ENCODE results near the gene ANKRD16. TPM values are rescaled to one million over a fixed set of nuclear protein-coding genes. Genes with fewer than 3 reads are reported as not detected.

The ANKRD16 gene
- total and polyA plus RNA-seq, 2 of the 13 experiments (the other 11 are each of a cell fraction or from before 2014, with no cell fraction given): 8.0 to 11.4 TPM

GRCh38 chr10:5856701-5857004 is 33.0 kb downstream of the ANKRD16 start (continued):
- TF ChIP-seq ZNF609 (CRISPR knock-in tag; IDR thresholded peaks at IDR 0.05; ENCODE audit: borderline replicate concordance): 0 out of 2 replicates have a peak, but pooled peaks have one; percentile 21
- TF ChIP-seq ZNF251 (CRISPR knock-in tag; IDR thresholded peaks at IDR 0.05): 0 out of 2 replicates have a peak, but pooled peaks have one; percentile 54
- 0 out of 2 replicates have a peak, but pooled peaks have one; percentile 36 for TF ChIP-seq ZNF230 (CRISPR knock-in tag; IDR thresholded peaks at IDR 0.05)
- TF ChIP-seq NR2C2 (CRISPR knock-in tag; IDR thresholded peaks at IDR 0.05; ENCODE audit: borderline replicate concordance): 0 out of 2 replicates have a peak, but pooled peaks have one; percentile 43

GRCh38 chr10:5855979-5856700 is 33.6 kb downstream of the ANKRD16 start:
- POLR2A ChIA-PET: interaction anchor here (1.6 kb wide), 1 partner anchor 34 kb away, joined by 4 read pairs; the partner anchor contains the start of genes ANKRD16 and FBH1
- in situ Hi-C loops (cut with HindIII; ENCODE audit: extremely low pct_ligation_motif_present, low pct_unique_long_range_greater_than_20kb): no loop called here
- FAIRE-seq: no peak
- TF ChIP-seq ZNF652 (CRISPR knock-in tag; IDR thresholded peaks at IDR 0.05; ENCODE audit: borderline replicate concordance, low read depth): peak; percentile 88
- TF ChIP-seq ZNF687 (CRISPR knock-in tag; IDR thresholded peaks at IDR 0.05): peak; percentile 50; the same call in 1 of the 2 replicates
- TF ChIP-seq MTA1 (CRISPR knock-in tag; IDR thresholded peaks at IDR 0.05; ENCODE audit: borderline replicate concordance): peak; percentile 67; the same call in 1 of the 2 replicates
- no peak for TF ChIP-seq SOX13 (IDR thresholded peaks at IDR 0.05)
- TF ChIP-seq SOX13 (CRISPR knock-in tag; conservative IDR thresholded peaks at IDR 0.05 in 1 of 2, IDR thresholded peaks at IDR 0.05 in 1 of 2): peak in 1 of 2 experiments; percentile 72; a peak in 2 of 4 replicates
- no peak for TF ChIP-seq KDM5B (CRISPR knock-in tag; IDR thresholded peaks at IDR 0.05; ENCODE audit: borderline replicate concordance)

More at GRCh38 chr10:5855979-5856700, 33.6 kb downstream of the ANKRD16 start:
- BruUV-seq (replicated peaks): no TSS peak
- DNase-seq (ENCODE audit: low spot score) (peak; percentile 35), ATAC-seq (peak; percentile 21)
- H3K4me3 ChIP-seq (replicated peaks in 1 of 3; ENCODE audit: insufficient read depth in 1 of 3, low read depth in 2 of 3, low read length in 3 of 3): peak overlapping the region in 1 of 3 experiments; percentile 48; a peak in 2 of 6 replicates
- 0 out of 2 replicates have a peak overlapping the region, but pooled peaks have one; percentile 29 for H3K9ac ChIP-seq (ENCODE audit: insufficient read depth, low read depth, low read length)
- no peaks in the 10 kb centered on the region for H4K20me1 ChIP-seq (ENCODE audit: insufficient read depth, low read length)
- H3K4me1 ChIP-seq (ENCODE audit: insufficient read depth, low read length): peaks cover 48% of the 10 kb centered on the region
- H3K79me2 ChIP-seq (ENCODE audit: insufficient read depth, low read length): no peaks in the 10 kb centered on the region
- intact Hi-C loops (cut with micrococcal nuclease; ENCODE audit: unreplicated experiment): no loop called here
- WGBS (ENCODE audit: low lambda C conversion rate): 63% methylated on average over 18 of the region's 18 CpGs
- peak overlapping the region; percentile 52 for H3K27ac ChIP-seq (ENCODE audit: extremely low read length, insufficient read depth, low read length)
- H3K36me3 ChIP-seq (replicated peaks in 1 of 2; ENCODE audit: control insufficient read depth in 1 of 2, insufficient read depth in 2 of 2, low read length in 2 of 2): no peaks in the 10 kb centered on the region
- CTCF ChIA-PET (ENCODE audit: low intra/inter-chr PET ratio, low total read pairs): no interaction called here
- H3K27me3 ChIP-seq (ENCODE audit: control insufficient read depth in 1 of 2, insufficient read depth in 2 of 2, low read length in 2 of 2): no peaks in the 10 kb centered on the region
- peak overlapping the region; percentile 76 for H3K4me2 ChIP-seq (ENCODE audit: low read depth, low read length)
- no peak overlapping the region for H2AFZ ChIP-seq (ENCODE audit: low read length)
- H3K9me3 ChIP-seq (ENCODE audit: low read length): no peaks in the 10 kb centered on the region
